DMS53 treated with DMSO at 0.1 percent for 48 hours (cell line): ENCODE measurements around the gene LCN12.
A peak's percentile ranks its signal among the peaks of the same experiment; 100 is the strongest.

ENCODE experiments used
- DNase-seq: peaks from one replicate; lab custom pipeline; 2025; ENCODE audit not compliant: unreplicated experiment; lab: John Stamatoyannopoulos, UW

LCN12 gene

DNA sequence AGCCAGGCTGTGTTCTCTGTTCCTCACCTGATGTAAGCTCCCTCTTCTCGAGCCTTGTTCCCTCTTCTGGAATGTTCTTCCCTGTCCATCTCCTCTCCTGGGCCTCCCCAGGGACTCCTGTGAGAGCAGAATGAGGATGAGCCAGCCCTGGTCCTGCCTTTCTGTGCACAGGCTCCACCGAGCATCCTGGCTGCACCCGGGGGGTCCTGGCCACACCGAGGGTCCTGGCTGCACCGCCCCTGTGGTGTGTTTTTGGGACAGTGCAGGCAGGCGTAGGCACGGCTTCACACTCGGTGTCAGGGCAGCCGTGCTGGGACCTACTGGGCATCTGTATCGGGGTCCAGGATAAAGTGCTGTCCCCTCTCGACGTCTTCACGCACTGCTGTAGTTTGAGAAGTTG is 25.3 kb upstream of the LCN12 start:
- no peak for DNase-seq

GRCh38 chr9:136927343-136928271 is 24.5 kb upstream of the LCN12 start:
- DNase-seq: no peak

DNA sequence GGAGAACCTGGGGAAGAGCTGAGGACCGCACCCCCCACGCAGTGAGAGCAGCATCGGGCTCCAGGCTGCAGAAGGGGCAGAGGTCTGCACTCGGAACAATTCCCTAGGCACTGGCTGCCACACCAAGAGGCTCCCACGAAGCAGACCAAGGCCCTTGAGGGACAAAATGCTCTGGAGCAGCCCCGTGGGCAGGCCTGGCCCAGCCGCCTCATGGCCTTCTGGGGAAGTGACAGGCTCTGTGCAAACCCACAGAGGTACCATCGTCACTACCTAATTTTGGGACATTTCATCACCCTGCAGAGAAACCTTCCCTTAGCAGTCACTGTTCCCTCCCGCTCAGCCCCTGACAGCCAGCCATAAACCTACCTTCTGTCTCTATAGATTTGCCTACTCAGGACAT is 23.5 kb upstream of the LCN12 start:
- DNase-seq: no peak

DNA sequence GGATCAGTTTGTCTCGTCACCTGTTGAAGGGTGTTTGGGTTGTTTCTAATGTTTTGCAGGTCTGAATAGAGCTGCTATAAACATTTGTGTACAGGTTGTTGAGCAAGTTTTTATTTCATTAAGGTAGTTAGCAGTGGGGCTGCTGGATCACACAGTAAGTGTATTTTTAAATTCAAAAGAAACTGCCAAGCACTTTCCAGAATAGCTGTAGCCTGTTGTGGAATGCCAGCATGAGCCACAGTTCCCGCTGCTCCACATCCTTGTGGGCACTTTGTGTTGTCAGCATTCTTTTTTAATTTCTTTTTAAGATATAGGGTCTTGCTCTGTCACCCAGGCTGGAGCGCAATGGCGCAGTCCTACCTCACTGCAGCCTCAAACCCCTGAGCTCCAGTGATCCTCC is 22.1 kb upstream of the LCN12 start:
- DNase-seq: no peak

DNA sequence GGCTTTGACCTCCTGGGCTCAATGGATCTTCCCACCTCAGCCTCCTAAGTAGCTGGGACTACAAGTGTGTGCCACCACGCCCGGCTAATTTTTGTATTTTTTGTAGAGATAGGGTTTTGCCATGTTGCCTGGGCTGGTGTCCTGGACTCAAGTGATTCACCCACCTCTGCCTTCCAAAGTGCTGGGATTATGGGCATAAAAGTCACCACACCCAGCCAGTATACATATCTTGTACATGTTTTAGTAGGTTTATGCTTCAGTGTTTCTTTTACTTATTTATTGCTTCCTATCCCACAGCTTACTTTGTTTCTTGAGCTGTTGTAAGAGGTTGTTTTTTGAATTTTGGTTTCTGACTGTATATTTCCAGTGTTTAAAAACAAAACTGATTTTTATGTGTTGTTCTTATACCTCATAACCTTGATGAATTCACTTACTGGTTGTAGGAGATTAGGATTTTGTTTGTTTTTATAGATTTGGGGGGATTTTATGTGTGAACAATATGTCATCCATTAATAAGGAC is 20.4 kb upstream of the LCN12 start:
- DNase-seq: no peak

DNA sequence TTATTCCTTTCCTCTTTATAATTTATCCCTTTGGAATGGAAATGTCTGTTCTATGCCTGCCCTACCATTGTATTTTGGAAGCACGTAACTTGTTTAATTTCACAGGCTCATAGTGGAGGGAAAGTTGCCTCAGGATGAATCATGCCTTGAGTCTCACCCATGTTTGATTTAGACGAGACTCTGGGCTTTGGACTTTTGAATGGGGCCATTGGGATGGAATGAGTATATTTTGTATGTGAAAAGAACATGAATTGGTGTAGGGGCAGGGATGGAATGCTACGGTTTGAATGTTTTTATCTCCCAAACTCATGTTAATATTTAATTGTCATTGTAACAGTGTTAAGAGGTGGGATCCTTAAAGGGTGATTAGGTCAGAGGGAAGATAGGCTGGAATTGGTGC is 17.8 kb upstream of the LCN12 start:
- DNase-seq: no peak

- no peak for DNase-seq
These were observed 16.4 kb upstream of the LCN12 start for GRCh38 chr9:136935651-136936050.

- DNase-seq: no peak
These were observed 15.4 kb upstream of the LCN12 start for GRCh38 chr9:136936645-136937170.

DNA sequence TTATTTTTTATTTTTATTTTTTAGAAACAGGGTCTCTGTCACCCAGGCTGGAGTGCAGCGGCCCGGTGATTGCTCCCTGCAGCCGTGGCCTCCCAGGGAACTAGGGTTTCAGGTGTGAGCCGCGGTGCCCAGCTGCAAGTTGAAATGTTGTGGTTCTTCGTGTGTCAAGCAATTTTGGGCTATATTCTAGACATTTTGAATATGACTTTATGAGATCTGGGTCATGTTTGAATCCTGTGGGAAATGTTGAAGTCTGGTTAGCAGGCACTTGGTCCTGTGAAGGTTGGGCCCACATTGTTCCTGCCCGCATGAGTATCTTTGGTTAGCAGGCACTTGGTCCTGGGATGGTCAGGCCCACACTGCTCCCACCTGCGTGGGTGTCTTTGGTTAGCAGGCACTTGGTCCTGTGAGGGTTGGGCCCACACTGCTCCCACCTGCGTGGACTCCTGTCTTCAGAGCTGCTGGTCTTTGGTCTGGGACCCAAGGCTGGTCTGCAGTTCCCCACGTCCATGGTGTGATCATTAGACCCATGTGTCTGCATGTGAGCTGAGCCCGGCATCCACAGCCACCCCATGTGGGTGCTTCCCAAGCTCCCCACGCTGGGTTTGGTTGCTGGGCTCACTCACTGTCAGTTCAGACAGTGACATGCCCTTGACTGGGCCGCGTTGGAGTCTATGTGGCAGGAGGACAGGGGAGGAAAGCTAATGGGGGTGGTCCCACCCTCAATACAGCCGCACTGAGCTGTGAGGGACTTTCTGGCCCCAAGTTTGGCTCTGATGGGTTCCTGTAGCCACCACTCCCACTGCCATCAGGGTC is 14.7 kb upstream of the LCN12 start:
- DNase-seq: no peak

- no peak for DNase-seq
These were observed 12.6 kb upstream of the LCN12 start for GRCh38 chr9:136939431-136939995.

DNA sequence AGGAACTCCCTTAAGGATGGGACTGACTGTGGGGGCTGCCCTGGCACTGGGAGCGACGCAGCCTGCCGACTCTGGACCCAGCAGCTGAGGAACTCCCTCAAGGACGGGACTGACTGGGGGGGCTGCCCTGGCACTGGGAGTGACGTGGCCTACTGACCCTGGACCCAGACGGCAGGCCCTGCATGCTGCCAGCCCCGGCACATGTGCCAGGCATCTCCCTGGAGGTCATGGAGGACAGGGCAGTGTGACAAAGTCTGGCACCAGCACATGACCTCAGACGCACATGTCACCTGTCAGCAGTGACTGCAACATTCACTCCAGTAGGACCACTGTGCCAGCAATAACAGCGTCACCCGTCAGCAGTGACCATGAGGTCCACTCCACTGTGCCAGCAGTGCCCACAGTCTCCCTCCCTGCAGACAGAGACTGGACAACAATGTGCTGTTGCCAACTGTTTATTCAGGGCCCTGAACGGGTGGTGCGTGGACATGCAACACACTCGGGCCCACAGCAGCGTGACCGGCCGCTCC is 12.0 kb upstream of the LCN12 start:
- DNase-seq: no peak

DNA sequence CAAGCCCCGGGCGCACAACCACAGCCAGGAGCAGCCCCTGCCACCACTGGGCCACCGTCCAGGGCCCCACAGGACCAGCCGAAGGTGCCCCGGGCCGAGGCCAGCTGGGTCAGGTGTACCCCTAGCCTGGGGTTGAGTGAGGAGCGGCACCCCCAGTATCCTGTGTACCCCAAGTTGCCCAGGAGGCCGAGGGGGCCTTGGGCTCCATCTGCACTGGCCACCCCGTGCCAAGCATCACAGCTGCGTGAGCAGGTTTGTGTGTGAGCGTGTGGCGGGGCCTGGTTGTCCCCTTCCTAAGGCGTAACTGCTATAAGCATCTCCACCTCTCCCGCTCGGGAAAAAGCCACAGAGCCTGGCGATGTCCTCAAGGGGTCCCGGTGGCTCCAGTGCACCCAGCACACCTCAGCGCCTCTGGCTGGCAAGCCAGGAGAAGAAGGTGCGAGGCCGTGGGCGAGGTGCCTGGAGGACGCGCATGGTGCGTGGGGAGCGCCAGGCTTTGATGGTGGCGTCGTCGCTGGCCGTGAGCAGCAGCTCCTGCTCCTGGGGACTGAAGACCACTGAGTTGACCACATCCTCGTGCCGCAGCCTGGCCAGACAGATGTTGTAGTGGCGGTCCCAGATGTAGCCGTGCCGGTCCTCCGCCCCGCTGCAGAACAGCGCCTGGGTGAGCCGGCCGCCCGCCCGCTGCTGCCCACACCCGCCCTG is 11.4 kb upstream of the LCN12 start:
- no peak for DNase-seq

GRCh38 chr9:136941231-136942111 is 10.6 kb upstream of the LCN12 start:
- DNase-seq: no peak

DNA sequence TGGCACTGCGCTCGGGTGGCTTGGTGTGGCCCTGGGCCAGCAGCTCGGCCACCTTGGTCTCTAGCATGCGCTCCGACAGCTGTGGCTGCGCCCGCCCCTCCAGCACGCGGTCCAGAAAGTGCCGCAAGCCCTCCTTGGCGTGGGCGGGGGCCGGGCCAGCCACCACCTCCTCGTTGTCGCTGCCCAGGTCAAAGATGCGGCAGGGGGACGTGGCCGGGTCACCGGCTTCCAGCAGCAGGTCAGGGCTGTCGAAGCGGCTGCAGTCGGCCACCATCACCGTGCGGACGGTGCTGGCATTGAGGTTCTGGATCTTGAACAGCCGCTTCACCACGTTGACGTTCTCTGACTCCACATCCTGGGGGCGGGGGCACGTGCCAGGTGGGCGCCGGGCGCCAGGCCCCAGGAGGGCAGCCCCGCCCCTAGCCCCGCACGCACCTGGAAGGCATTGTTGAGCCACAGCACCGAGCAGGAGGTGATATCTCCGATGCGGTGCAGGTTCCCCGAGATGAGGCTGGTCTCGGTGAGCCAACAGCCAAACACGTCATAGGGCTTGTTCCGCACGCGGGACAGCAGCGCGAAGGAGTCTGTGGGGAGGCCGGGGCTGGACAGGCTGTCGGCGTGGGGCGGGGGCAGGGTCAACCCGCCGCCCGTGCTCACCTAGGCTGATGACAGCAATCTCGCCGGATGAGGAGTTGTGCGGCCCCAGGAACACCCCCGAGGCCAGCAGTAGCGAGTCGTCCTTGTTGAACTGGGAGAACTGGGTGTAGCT is 9.8 kb upstream of the LCN12 start:
- no peak for DNase-seq

DNA sequence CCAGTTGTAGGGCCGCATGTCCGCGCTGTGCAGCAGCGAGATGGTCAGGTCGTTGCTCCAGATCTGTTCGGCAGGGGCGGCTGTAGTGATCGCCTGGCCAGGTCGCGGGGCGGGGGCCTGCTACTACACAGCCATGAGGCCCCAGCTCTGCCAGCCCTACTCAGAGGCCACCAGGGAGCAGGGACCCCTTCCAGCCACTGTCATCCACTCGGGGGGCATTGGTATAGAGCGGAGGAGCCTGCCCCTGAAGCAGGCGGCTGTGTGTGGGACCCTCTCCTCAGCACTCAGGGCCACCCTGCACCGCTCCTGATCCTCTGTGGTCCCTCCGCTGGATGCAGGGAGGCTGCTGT is 9.2 kb upstream of the LCN12 start:
- DNase-seq: no peak

DNA sequence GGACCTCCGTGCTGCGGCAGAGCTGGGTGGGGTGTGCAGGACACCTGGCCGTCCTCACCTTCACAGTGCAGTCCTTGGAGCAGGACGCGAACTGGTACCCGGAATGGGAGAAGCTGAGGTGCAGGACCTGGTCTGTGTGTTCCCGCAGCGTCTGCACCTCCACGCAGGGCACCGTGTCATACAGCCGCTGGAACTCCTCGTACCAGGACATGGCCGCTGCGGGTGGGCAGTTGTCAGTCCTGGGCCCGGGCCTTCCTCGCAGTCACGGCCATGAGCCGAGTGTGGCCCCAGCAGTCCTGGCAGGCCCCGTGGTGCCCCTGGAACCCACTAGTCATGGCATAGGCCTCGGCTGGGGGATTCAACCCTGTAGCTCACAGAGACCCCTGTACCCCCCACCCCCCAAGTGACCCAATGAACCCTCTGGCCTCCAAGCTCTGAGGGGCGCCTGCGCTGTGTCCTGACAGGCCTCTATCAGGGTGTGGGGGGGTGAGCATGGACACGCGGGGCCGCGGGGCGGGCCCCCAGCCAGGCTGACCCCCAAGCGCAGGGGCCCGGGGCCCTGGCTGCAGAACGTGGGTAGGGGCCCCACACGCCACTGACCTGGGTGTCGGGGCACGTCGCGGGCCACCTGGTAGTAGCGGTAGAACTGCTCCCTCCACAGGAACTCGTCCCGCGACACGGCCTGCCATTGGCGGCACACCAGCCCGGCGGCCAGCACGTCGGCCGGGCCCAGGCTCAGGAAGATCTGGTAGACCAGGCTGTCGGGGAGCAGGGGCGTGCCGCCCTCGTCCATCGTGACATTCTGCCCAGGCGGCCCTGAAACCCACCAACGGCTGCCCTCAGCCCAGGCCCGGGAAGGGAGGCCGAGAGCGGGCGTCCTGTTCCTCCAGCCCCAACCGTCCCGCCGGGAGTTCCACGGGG is 8.5 kb upstream of the LCN12 start:
- no peak for DNase-seq

DNA sequence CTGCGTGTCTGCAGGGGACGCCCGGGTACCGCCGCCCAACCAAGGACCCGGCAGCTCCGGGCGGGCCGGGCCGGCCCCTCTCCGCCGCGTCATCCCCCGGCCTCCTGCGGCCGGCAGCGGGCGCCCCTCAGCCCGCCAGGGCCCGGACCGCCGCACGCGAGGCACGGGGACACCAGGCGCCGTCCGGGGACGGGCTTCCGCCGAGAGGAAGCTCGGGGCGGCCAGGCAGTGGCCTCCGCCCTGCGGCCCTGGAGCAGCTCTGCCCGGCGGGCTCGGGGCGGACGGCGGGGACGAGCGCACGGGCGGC is 7.9 kb upstream of the LCN12 start:
- peak; percentile 18 for DNase-seq
